ENCODE data around the gene ROBO1. TPM values are rescaled to one million over a fixed set of nuclear protein-coding genes. Genes with fewer than 3 reads are reported as not detected.

The ROBO1 gene
- total RNA-seq, 1 donor from 2014 or later: 10.8 TPM

DNA sequence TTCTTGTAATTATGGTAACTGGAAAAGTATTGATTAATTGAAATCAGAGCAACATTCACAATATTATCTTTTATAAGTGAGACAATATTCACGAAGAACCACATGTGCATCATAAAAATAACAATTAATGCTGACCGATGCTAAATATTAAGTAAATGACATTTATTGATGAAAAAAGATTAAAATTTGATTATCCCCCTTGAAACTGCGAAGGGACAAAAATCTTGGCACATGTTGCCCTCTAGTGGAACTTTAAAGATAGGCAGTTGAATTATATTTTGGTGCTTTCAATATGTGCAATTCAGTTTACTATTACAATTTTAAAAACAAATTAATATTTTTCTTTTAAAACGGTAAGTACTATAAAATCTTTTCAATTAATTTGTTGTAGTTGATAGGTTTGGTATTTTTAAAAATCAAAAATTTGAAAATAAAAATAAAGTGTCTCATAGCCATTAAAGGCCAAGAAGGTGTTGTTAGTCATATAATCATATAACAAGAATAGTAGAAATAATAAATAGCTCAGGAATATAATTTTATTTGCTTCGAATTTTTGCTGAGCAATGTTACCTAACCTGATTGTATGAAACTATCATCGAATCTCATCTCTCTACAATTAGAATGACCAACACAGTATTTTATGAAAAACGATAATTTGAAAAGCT is 270.2 kb downstream of the ROBO1 start:
- ATAC-seq (no peak), DNase-seq (ENCODE audit: missing footprints) (no peak)
- intact Hi-C loops (cut with DNase I): loop anchor here (5.0 kb wide), 1 partner anchor 835 kb away; no protein-coding TSS in a partner anchor

DNA sequence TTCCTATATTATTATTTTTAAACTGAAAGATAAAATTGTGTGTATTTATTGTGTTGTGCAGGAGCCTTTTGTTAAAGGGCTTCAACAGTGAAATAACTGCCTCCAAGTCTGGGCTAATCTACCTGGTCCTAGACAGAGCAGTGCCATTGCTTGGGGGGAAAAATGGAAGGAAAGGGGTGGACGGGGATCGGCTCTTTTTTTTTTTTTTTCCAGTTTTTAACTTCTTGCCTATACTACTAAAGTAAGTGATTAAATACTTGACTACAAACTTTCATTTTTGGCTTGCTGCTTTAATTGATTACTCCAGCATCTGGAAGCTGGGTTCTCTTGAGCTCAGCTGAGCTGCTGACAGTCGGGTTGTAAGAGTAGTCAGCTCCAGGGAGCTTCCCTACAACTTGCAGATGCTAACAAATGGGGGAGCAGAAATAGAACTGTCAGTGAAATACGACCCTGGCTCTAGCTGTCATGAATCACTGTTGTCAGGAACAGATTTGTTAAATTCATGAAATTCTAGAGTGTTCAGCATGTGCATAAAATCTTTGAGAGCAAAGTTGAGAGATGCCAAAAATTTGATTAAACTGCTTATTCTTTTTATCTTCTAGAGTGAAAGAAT is 276.7 kb downstream of the ROBO1 start:
- DNase-seq (ENCODE audit: missing footprints) (no peak), ATAC-seq (no peak)
- intact Hi-C loops (cut with DNase I): no loop called here

DNA sequence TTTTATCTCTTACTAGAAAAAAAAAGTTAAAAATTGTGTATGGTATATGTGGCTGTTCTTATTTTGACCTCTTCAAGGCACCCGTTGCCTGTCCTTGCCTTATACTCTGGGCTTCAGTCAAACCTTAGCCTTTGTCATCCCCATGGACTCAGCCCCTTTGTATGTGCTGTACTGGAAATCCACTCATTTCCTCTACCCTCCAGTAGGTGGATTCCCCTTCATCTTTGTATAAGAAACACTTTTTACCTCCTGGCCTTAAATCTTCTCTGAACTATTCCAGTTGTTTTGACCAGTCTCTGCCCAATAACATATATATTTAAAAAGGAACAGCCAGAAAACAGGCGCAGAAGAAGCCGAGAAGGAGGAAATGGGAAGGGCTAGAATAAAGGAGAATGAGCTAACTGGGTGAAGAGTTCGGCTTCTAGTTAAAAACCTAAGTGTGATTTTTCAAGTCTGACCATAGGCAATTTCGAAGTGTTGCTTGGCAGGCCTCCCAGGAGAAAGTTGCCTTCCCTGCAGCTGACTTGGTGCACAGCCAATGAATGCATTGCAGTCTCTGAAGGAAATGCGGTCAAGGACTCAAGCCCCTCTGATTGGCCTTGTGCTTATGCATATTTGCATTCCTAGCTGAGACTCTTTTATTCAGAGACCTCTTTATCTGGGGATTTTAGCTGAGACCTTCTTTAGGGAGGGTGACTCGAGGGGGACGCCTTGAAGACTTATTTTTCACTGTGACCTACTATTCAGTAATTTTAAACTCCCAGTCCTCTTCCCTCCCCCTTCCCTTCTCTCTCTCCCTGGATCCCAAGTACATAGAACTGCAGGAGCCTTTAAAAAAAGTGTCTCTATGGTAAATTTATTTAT is 277.4 kb downstream of the ROBO1 start:
- DNase-seq (ENCODE audit: missing footprints): no peak
- intact Hi-C loops (cut with DNase I): no loop called here
- ATAC-seq: peak; percentile 26

DNA sequence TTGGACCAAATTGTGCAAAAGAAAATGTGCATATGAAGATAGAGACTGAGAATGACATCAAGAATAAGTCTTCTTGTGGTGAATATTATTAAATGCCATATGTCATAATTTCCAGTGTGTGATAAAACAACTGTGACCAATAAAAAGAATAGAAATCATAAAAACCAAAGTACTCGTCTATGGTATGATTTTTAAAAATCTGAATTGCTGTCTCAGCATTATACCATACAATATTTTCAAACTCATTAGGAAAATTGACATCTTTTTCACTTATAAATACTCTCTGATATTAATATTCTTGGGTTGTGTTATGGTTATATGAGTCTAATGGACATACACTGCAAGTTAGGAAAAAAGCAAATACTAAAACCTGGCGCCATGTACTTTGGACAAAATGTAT is 279.4 kb downstream of the ROBO1 start:
- no peak for DNase-seq (ENCODE audit: missing footprints)
- intact Hi-C loops (cut with DNase I): no loop called here
- no peak for ATAC-seq

DNA sequence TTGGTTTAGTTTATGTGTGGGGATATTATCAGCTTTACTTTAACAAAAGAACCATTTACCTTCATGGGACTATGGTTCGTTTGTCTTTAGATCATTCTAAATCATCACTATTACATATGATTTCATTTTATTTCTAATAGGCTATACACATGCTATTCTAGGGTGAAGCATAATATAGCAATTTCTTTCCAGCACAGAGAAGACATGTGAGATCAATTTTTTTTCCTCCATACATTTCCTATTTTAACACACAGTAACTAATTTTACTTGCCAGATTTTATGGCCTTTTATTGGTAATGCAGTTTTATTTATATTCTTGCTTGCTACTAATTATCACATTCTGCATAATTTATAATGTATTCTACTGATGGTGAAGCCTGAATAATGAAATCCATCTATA is 287.1 kb downstream of the ROBO1 start:
- intact Hi-C loops (cut with DNase I): no loop called here
- DNase-seq (ENCODE audit: missing footprints) (no peak), ATAC-seq (no peak)

DNA sequence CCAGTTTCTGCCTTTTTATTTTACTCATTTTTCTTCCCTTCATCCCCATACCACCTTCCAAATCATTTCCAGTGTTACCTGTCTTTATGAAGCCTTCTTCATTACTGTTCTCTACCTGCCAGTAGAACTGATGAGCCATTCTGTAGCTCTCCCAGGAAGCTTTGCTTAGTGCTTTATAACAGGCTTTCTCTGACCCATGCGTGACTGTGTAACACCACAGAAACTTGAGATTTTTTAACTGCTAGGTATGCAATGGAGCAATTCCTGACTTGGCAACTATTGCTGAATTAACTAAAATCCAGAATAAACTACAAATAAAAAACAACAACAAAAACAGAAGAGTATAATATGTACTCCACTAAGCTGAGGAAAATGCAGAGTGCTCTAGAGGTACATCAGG is 289.2 kb downstream of the ROBO1 start:
- no peak for DNase-seq (ENCODE audit: missing footprints)
- intact Hi-C loops (cut with DNase I): no loop called here
- no peak for ATAC-seq

DNA sequence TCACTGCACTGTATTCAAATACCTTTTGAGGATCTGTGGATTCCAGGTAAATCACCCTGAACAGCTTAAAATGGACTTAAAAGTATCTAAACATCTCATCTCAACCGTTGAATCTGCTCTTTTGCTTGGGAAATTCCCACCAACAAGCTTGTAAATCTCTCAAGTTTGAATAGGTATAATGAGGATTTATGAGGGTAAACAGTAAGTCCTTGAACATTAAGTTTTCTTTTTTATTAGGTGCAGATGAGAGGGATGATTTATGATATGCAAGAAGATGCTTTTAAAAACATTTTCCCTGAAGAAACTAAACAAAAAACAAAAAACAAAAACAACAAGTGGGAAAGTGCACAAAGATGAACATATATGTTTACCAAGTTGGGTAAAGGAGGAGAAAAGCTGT is 290.6 kb downstream of the ROBO1 start:
- DNase-seq (ENCODE audit: missing footprints): no peak
- ATAC-seq: no peak
- intact Hi-C loops (cut with DNase I): no loop called here

DNA sequence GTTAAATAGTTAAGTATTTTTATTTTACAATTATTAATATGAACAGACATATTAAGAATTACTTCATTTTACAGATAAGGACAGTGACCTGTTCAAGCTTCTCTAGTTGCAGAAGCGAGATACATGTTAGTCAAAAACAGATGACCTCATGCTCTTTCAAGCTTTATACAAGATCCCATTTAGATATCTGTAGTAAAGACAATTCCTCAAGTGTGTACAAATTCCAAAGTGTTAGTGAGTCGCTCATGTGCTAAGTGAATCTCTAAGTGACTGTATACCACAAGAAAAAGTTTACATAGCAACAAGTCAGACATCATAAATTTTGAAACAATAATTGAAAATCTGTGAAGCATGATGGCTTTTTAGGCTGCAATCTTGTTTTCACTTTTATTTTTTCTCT is 293.8 kb downstream of the ROBO1 start:
- ATAC-seq: no peak
- DNase-seq (ENCODE audit: missing footprints): no peak
- intact Hi-C loops (cut with DNase I): no loop called here

DNA sequence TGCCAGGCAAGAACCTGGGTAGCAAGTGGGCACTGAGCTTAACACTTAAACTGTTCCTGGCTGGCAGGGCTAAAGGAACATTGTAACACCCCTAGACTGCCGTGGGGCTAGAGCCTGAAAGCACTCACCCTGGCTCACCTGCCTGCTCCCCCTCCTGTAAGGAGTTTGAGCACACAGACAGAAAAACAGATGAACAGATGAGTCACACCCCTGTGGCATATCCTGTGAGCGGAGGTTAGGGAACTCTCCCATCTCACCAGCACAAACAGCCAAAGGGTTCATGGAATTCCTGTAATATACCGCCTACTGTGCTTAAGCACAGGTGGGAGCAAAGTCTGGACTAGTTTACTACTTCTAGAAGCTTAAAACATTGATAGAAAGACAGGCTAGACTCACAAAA is 300.1 kb downstream of the ROBO1 start:
- ATAC-seq (no peak), DNase-seq (ENCODE audit: missing footprints) (no peak)
- intact Hi-C loops (cut with DNase I): no loop called here

DNA sequence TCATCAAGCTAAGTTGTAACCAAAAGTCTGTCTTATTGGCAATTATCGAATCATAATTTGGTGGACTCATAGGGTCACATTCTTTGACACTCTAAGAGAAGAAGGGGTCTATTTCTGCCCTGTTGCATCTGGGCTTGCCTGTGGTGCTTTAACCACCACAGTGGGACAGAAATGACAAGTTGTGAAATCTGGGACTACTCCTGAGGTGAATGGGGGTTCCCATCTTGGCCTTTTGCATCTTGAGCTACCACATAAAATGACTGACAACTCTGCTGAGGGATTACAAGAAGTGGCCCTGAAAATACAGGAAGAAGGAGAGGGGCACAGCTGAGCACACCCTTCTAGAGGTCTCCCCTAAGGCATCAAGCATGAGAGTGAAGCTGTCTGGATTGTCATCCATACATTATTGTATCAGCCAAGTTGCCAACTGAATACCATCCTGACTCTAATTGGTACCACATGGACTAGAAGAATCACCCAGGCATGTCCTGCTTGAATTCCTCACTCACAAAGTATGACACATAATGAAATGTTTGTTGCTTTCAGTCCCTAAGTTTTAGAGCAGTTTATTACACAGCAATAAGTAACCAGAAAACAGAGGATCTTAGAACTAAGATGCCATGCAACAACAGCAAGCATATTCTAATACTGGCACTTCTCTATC is 306.5 kb downstream of the ROBO1 start:
- DNase-seq (ENCODE audit: missing footprints) (no peak), ATAC-seq (no peak)
- intact Hi-C loops (cut with DNase I): no loop called here

DNA sequence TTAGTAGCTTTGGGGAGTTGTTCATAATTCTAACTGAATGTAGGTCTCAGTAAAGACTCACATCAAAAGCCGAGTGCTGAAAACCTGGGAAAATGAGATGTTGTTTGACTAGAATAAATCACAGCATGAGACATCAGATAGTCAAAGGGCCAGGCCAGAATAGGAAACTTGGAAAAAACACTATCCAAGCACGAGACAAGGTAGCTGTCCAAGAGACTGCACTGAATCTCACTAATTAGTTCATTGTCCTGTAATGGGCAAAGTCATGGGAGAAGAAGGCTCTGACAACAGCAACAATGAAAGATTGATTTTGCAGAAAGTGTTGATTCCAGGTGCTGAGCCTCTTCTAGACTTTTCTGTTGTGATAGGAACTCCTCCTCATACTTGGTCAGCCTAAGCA is 314.2 kb downstream of the ROBO1 start:
- intact Hi-C loops (cut with DNase I): no loop called here
- DNase-seq (ENCODE audit: missing footprints): no peak
- no peak for ATAC-seq

DNA sequence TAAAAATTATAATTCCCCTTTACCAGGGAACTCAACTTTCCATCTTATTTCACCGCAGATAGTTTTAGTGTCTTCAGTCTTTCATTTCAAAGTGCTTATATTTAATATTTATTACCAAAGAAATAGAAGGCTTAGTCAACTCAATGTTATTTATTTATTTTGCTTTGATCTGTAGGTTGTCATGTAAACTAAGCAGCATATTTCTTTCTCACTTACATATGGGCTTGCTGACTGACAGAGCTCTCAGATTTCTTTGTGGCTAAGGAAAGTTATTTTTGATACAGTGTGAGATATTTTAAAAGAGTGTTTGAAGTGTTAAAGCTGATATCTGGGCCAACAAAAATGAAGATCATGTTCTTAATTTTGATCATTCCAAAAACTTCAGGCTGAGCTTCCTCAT is 331.4 kb downstream of the ROBO1 start:
- DNase-seq (ENCODE audit: missing footprints) (no peak), ATAC-seq (no peak)
- intact Hi-C loops (cut with DNase I): no loop called here

DNA sequence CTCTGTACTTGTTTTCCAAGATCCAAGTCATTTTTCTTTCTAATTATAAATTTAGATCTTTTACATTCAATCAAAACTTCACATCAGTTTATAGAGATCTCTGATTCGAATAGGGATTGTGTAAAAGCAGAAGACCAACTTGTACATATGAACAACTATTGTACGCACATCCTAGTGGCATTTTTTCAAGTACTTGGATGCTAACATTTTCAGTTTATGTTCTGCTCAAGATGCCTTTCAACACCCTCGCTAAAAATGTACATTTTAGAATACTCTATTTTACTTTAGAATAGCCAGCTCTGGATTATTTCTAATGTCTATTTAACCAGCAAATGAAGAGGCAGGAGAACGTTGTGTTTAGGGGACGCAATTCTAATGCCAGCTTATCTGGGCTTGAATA is 340.7 kb downstream of the ROBO1 start:
- intact Hi-C loops (cut with DNase I): no loop called here
- no peak for ATAC-seq
- DNase-seq (ENCODE audit: missing footprints): no peak

DNA sequence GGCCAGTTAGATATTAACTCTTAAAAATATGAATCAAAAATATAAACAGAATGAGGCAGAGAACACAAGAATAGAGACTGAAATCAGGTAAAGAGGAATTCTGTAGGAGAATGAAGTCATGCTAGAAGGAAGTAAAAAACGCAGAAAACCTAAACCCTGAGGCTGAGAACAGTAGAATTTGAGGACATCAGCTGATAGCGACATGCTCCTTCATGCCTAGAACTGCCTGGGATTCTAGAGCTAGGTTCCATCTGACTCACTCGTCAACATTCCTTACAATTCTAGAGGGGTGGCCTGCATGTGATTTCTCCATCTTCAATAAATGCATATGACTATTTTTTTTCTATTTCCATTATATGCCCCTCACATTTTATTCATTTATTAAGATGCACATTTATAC is 343.0 kb downstream of the ROBO1 start:
- no peak for DNase-seq (ENCODE audit: missing footprints)
- intact Hi-C loops (cut with DNase I): no loop called here
- ATAC-seq: no peak

DNA sequence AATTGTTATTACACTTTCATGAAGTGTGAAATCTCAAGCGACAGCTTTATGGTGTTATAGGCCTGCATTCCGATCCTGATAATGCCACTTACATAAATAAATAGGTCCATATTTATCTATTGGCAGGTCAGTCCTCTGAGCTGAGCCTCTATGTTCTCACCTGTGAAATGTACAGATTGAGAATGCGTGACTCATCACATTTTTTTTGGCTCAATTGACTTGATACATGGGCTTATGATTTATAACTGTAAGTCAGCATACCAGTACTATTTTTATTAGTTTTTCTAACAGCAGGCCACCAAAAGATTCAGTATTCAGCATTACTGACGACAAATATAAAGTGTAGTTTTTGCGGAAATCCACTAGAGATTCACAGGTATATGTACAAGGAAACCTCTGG is 344.4 kb downstream of the ROBO1 start:
- ATAC-seq (no peak), DNase-seq (ENCODE audit: missing footprints) (no peak)
- intact Hi-C loops (cut with DNase I): no loop called here

DNA sequence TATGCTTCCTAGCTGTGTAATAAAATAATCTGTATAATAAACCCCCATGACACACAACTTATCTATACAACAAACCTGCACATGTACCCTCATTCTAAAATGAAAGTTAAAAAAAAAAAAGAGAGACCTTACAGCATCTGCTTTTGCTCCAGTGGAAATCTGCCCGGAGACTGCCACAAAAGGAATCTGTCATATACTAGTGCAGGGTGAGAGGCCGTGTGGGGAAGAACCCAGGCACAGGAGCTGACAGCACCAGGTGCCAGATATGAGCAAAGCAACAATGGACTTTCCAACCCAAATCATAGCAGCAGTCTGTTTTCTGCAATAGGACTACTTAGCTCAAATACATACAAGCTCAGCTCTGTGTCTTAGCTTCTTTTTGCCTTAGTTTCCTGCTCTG is 346.5 kb downstream of the ROBO1 start:
- intact Hi-C loops (cut with DNase I): no loop called here
- no peak for DNase-seq (ENCODE audit: missing footprints)

DNA sequence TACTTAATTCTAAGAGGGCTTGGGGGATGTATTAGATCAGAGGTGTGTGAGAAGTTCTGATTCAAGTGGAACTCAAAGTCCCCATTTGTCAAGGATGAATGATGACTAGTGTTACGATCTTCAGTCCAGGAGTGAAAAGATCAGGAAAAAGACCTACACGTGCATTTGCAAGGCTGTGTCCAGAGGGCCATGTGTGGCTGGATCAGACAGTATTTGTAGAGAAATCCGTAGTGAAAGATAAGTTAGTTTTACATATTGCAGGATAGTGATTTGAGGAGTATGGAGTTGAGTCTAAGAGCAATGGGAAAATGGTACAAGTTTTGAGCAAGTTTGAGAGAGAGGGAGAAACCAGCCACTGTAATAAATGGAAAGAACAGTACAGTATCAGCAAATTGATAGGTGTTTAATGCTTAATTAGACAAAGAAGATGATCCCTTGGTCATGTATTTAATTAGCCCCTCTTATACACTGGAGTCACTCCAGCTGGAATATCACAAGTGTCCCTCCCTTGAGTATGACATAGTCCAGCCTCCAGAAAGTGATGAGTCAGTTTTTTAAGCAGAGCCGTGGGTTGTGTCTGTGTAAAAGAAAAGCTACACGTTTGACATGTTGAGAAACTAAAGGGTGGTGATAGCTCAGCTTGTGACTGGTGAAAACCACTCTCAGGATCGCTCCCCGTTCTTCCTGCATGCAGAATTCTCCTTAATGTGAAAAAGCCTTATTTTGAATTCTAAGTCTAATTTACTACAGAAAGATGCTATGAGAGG is 348.8 kb downstream of the ROBO1 start:
- intact Hi-C loops (cut with DNase I): no loop called here
- ATAC-seq (peak; percentile 37), DNase-seq (ENCODE audit: missing footprints) (no peak)

More for the DNA sequence above, 346.5 kb downstream of the ROBO1 start:
- no peak for ATAC-seq

DNA sequence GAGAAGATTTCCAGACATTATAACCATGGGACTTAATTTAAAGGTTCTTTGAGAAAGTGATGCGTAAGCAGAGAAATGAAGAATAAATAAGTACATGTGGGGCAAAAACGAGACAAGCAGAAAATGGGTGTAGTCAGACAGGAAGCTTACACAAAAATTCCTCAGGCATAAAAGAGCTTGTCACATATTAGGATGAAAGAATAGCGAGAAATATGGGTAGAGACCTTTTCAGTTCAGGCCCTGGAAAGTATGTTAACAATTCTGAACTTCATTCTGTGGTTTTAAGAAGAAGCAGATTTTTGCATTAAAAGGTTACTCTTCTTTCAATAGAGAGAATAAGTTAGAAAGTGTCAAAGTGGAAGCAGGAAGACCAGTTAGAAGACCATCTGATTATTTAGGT is 352.4 kb downstream of the ROBO1 start:
- ATAC-seq (no peak), DNase-seq (ENCODE audit: missing footprints) (no peak)
- intact Hi-C loops (cut with DNase I): no loop called here

DNA sequence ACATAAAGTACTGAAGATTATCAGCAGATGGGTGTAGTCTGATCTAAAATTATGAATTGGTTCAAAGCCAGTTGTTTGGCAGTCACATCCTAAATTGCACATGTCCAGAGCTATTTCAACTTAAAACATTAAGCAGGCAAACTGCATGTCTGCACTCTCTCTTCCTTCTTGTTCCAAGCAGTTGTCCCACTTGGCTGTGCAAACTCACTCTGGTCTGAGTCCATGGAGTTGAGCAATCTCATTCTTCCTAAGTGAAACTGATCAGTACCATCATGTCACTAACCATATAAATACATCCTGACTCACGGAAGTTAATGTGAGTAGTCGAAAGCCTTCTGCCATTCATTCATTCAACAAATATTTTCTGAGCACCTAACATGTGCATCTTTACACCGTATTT is 353.0 kb downstream of the ROBO1 start:
- intact Hi-C loops (cut with DNase I): no loop called here
- no peak for DNase-seq (ENCODE audit: missing footprints)
- peak; percentile 86 for ATAC-seq

All from Right ventricle myocardium inferior (tissue), 1 donor.